HG02870 (cell line): Measurements from ENCODE around the gene CYB5R3.
"Not testable (repeated sequence)": the region's sequence is repeated elsewhere in the genome, so short reads cannot be mapped to it uniquely, and the experiment has no call there.

ENCODE experiments used
- ATAC-seq: cut with Tn5 transposase; IDR thresholded peaks from one replicate; pipeline ENCODE4 v1.9.1; 2021; ENCODE audit warnings: mild to moderate bottlenecking, moderate library complexity; ENCODE audit not compliant: unreplicated experiment

The CYB5R3 gene

DNA sequence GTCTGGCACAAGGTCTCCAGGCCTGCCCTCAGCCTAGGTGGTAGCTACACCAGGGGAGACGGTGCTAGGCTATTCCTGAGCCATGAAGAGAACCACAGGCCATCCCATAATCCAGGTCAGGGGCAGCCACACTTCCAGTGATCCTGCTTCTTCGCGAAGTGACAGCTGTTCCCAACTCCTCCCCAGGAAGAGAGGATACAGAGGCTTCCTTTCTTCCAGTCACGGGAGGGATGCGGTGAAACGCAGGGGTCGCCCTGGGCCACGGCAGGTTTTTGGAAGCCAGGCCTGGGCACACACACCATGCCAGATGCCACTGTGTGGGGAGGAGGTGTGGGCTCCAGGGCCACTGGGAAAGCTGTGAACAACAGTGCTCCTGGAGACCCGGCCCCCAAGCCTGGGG, 72.1 kb downstream of the CYB5R3 start:
- not testable (repeated sequence) for ATAC-seq

DNA sequence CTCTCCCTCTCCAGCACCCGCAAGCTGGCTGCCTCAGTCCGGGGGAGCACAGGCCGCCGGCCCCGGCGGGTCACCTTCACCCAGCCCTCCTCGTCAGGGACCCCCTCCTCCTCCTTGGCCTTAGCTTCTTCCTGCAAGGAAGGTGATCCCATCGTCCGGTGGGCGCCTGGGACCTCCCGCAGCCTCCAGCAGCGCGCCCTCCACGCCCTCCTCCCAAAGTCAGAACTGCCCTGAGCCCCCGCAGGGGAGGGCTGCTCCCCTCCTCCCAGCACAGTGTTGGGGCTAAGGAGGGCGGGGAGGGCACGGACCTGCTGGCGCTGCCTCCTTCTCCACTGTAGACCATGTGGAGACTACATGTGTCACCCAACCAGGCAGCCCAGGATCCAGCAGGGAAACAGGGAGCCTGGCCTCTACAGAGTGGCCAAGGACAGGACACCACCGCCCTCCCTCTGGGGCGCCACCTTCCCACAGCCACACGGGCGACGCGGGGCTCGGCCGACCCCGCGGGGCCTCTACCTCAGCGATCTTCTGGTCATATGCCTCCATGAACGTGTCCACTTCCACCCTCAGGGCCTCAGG, 73.1 kb downstream of the CYB5R3 start:
- ATAC-seq = not testable (repeated sequence)

DNA sequence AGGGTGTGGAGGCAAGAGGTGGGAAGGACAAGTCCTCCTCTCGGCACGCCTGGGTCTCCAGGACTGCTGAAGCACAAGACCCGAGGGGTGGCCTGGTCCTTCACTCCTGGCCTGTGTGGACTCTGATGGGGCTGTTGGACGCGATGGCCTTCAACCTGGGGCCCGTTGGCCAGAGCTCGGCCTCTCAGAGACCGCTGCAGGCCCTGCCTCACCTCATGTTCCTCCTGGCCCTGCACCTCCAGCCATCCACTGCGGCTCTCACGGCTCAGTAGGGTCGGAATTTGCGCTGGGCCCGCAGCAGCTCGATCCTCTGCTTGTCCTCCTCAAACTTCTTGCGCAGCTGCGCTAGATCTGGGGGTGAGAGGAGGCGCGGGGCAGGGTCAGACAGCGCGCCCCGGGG, 74.7 kb downstream of the CYB5R3 start:
- ATAC-seq = not testable (repeated sequence)

DNA sequence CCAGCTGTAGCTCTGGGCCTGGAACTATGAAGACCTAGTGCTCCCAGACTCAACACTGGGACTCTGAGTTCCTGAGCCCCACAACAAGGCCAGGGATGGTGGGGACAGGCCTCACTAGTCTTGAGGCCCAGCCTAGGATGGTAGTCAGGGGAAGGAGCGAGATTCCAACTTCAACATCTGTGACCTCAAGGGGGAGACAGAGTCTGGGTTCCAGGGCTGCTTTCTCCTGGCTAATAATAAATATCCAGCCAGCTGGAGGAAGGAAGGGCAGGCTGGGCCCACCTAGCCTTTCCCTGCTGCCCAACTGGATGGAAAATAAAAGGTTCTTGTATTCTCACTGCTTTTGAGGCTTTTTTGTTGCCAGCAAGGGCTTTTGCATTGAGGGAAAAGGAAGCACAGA, 75.1 kb downstream of the CYB5R3 start:
- not testable (repeated sequence) for ATAC-seq

DNA sequence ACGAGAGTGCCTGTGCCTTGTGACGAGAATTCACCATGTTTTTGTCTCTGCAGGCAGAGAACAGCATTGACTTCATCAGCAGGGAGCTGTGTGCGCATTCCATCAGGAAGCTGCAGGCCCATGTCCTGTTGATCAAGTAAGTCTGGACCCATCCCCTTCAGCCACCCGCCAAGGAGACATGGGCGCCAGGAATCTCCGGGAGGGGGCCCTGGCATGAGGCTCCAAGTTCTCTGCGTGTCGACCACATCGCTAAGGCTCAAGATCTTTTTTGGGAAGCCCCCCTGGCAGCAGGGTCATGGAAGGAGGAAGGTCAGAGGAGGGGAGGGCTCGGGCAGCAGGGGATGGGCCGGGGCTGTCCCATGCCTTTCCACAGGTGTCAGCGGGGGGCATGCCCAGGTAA, 78.1 kb downstream of the CYB5R3 start:
- ATAC-seq = not testable (repeated sequence)

DNA sequence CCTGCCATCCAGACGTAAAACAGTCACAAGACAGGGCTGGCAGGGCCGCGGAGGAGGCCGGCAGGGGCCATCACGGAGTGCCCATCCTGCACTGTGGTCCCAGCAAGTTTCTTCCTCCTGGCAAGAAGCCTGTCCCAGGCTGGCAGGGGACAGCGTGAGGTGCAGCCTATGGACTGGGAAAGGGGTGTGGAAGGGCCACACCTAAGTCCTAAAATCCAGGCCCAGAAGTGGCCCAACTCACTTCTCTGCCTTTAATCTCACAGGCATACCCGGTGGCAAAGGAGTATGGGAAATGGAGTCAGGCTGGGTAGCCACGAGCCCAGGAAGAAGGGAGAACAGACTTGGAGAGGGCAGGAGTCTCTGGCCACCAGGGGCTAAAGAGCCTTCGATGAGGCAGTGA, 78.6 kb downstream of the CYB5R3 start:
- not testable (repeated sequence) for ATAC-seq

DNA sequence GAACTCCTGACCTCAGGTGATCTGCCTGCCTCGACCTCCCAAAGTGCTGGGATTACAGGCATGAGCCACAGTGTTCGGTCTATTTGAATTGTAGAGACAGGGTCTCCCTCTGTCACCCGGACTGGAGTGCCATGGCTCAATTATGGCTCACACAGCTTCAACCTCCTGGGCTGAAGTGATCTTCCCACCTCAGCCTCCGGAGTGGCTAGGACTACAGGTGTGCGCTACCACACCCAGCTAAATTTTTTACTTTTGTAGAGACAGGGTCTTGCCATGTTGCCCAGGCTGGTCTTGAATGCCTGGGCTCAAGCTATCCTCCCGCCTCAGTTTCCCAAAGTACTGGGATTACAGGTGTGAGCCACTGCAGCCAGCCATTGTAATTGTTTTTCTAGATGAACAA, 81.2 kb downstream of the CYB5R3 start:
- ATAC-seq = not testable (repeated sequence)
